Measurements from ENCODE around the gene MKNK1.

The MKNK1 gene

DNA sequence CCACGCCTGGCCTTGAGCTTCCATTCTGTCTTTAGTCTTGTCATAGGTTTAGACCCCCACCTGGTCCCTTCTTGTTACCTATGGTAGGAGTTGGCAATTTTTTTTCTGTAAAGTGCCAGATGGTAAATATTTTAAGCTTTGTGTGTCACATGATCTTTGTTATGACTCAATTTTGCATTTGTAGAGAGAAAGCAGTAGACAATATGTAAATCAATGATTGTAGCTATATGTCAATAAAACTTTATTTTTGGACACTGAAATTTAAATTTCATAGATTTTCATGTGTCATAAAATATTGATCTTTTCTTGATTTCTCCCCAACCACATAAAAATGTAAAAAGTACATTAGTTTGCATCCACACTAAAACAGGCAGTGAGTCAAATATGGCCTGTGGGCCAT is 8.0 kb downstream of the MKNK1 start:
- DNase-seq (ENCODE audit: low spot score): no peak
- TF ChIP-seq, protein P1, sequence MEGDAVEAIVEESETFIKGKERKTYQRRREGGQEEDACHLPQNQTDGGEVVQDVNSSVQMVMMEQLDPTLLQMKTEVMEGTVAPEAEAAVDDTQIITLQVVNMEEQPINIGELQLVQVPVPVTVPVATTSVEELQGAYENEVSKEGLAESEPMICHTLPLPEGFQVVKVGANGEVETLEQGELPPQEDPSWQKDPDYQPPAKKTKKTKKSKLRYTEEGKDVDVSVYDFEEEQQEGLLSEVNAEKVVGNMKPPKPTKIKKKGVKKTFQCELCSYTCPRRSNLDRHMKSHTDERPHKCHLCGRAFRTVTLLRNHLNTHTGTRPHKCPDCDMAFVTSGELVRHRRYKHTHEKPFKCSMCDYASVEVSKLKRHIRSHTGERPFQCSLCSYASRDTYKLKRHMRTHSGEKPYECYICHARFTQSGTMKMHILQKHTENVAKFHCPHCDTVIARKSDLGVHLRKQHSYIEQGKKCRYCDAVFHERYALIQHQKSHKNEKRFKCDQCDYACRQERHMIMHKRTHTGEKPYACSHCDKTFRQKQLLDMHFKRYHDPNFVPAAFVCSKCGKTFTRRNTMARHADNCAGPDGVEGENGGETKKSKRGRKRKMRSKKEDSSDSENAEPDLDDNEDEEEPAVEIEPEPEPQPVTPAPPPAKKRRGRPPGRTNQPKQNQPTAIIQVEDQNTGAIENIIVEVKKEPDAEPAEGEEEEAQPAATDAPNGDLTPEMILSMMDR (IDR thresholded peaks at IDR 0.05; ENCODE audit: extremely low read depth, insufficient read depth, missing control alignments): no peak
- in situ Hi-C loops (cut with MboI; ENCODE audit: low pct_unique_long_range_greater_than_20kb, low sequenced_read_pairs, unreplicated experiment): no loop called here

DNA sequence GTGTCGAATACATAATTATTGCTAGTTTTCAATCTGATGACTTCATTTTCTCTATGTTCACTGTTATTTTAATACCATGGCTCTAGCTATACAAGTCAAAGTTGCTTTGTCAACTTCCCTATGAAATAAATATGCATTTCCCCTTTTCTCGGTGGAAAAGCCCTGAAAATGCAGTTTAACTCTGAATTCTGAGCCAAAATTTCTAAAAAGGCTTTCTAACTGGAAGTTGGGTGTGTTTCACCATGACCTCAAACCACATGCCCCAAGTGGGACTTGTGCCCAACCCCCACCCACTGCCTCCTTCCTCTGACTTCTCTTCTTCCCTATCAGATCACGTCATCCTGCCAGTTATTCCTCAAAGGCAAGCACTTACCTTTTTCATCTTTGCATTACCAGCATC is 8.9 kb downstream of the MKNK1 start:
- in situ Hi-C loops (cut with MboI; ENCODE audit: low pct_unique_long_range_greater_than_20kb, low sequenced_read_pairs, unreplicated experiment): no loop called here
- DNase-seq (ENCODE audit: low spot score): no peak
- TF ChIP-seq, protein P1 (IDR thresholded peaks at IDR 0.05; ENCODE audit: extremely low read depth, insufficient read depth, missing control alignments): no peak

DNA sequence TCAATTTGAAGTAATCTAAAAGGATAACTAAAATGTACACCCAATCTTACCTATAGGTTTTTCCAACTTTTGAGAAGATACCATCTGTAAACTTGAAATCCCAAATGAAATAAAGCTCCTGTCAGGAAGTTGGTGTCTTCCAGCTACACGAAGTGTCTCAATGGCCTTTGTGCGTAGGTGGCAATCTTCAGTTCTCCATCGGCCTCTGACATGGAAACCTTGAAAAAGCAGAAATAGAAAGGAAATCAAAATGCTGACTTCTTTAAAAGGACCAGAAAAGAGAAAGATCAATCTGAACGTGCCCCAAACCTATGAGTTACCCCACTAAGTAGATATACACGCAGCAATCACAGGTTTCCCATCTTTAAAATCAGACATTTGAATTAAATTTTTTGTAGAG is 10.0 kb downstream of the MKNK1 start:
- TF ChIP-seq, protein P1 (IDR thresholded peaks at IDR 0.05; ENCODE audit: extremely low read depth, insufficient read depth, missing control alignments): no peak
- in situ Hi-C loops (cut with MboI; ENCODE audit: low pct_unique_long_range_greater_than_20kb, low sequenced_read_pairs, unreplicated experiment): no loop called here
- no peak for DNase-seq (ENCODE audit: low spot score)

DNA sequence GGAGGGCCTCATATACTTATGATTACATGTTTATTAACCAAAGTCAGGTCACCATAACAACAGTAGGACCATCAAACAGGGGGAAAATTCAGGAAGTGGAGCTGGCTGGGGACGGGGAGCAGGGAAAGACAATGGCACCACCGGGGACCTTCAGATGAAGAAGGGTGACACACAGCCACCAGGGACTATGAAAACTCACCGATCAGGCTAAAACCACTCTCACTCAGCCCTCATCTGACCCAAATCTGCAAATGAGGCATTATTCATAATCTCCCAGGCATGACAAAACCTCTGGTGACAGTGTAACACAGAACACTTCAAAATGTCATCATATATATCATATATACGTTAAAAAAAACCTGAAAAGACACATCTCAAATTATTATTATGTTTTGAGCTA is 11.2 kb downstream of the MKNK1 start:
- no peak for DNase-seq (ENCODE audit: low spot score)
- TF ChIP-seq, protein P1 (IDR thresholded peaks at IDR 0.05; ENCODE audit: extremely low read depth, insufficient read depth, missing control alignments): no peak
- in situ Hi-C loops (cut with MboI; ENCODE audit: low pct_unique_long_range_greater_than_20kb, low sequenced_read_pairs, unreplicated experiment): no loop called here

DNA sequence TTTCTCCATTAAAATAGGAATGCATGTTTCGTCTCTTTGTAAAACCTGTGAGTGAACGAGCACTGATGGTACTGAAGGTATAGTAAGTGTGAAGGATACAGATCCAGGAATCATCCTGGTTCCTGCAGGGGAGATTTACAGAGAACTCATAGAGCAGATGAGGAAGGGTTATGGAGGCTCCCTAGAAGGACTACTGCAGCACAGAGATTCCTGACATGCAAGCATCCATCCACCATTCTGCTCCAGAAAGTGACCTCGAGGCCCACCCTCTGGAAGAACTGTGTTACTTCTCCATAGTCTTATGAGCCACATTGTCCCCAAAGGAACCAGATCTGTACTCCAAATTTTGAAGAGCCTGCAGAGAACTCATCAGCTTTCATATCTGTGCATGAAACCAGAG is 14.5 kb downstream of the MKNK1 start:
- in situ Hi-C loops (cut with MboI; ENCODE audit: low pct_unique_long_range_greater_than_20kb, low sequenced_read_pairs, unreplicated experiment): no loop called here
- TF ChIP-seq, protein P1 (IDR thresholded peaks at IDR 0.05; ENCODE audit: extremely low read depth, insufficient read depth, missing control alignments): no peak

DNA sequence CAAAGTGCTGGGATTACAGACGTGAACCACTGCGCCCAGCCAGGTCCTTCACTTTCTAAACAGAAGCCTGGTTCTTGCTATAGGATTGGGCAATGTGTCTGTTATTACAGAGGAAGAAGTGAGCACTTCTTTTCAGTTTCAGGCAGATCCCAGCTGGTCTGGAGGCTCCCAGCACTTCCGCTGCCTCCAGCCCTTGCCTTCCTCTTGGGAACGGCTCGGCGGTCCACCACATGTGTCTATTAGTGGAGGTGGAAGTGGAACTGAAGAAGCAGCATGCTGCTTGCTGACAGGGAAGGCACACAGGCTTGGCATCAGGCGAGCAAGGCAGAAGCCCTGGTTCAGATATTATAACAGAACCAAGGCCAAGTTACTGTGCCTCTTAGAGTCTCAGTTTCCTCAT is 17.0 kb downstream of the MKNK1 start:
- in situ Hi-C loops (cut with MboI; ENCODE audit: low pct_unique_long_range_greater_than_20kb, low sequenced_read_pairs, unreplicated experiment): no loop called here
- no peak for DNase-seq (ENCODE audit: low spot score)
- TF ChIP-seq, protein P1 (IDR thresholded peaks at IDR 0.05; ENCODE audit: extremely low read depth, insufficient read depth, missing control alignments): no peak

More for the DNA sequence above, 14.5 kb downstream of the MKNK1 start:
- DNase-seq (ENCODE audit: low spot score): no peak
